NT2/D1 (cell line): ENCODE measurements around the gene ARID5A.

Experiments used
- SUZ12 ChIP-seq: IDR thresholded peaks from 2 replicates; pipeline ENCODE4 v1.6.1; 2011; ENCODE audit not compliant: insufficient read length, insufficient read depth; ENCODE audit errors: extremely low read depth
- YY1 ChIP-seq: IDR thresholded peaks from 2 replicates; pipeline ENCODE4 v1.6.1; 2011; ENCODE audit not compliant: insufficient read length, insufficient read depth

DNA sequence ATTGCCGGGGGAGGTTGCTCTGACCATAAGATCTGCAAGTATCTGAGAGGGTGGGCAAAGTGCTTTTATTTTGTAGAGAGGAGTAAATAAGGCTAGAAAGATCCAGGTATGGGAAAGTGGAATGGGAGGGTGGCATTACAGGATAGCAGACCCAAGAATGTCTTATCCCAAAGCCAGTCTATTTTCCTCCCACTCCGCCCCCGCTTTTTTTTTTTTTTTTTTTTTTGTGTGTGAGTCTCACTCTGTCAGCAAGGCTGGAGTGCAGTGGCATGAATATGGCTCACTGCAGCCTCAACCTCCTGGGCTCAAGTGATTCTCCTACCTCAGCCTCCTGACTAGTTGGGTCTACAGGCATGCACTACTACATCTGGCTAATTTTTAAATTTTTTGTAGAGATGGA lies 31.5 kb downstream of the ARID5A start:
- TF ChIP-seq YY1 (no peak), SUZ12 (no peak)
